Activated gamma-delta T cell (primary cell): Measurements from ENCODE around the gene PIANP.

Experiments
- DNase-seq: peaks from one replicate; lab custom pipeline; 2025; lab: John Stamatoyannopoulos, UW

PIANP gene

GRCh38 chr12:6667559-6668210 is 32.9 kb downstream of the PIANP start:
- no peak for DNase-seq

- no peak for DNase-seq
Observed at GRCh38 chr12:6666211-6666610, 34.4 kb downstream of the PIANP start.

- no peak for DNase-seq
Observed at GRCh38 chr12:6664902-6665301, 35.7 kb downstream of the PIANP start.

GRCh38 chr12:6662906-6663742 is 37.5 kb downstream of the PIANP start, which contains the start of gene ING4:
ING4 (minus strand) TSS chr12:6663119; CDS start chr12:6663101, 18 bp downstream.
- DNase-seq, result peak; percentile 82

GRCh38 chr12:6662602-6662905 is 38.1 kb downstream of the PIANP start:
- DNase-seq, result no peak

- no peak for DNase-seq
Observed at GRCh38 chr12:6653987-6654386, 46.6 kb downstream of the PIANP start.

- DNase-seq, result no peak
Observed at GRCh38 chr12:6653342-6653741, 47.3 kb downstream of the PIANP start.

GRCh38 chr12:6652391-6652790 is 48.2 kb downstream of the PIANP start:
- no peak for DNase-seq

GRCh38 chr12:6650832-6651231 is 49.8 kb downstream of the PIANP start:
- DNase-seq, result no peak

- DNase-seq, result no peak
Observed at GRCh38 chr12:6647083-6647604, 53.5 kb downstream of the PIANP start, which contains the start of gene ACRBP. ACRBP (minus strand) TSS chr12:6647432; CDS start chr12:6647366, 66 bp downstream.

- no peak for DNase-seq
Observed at GRCh38 chr12:6646276-6647082, 54.1 kb downstream of the PIANP start.

GRCh38 chr12:6644903-6645302 is 55.7 kb downstream of the PIANP start:
- no peak for DNase-seq

GRCh38 chr12:6644257-6644596 is 56.4 kb downstream of the PIANP start:
- DNase-seq, result no peak
